Heart left ventricle (tissue), 16 donors: ENCODE data around the gene SLC7A4. TPM values are rescaled to one million over a fixed set of nuclear protein-coding genes. Genes with fewer than 3 reads are reported as not detected.

Experiments
- ATAC-seq, 4 donors: fragments of 200-7000 bp; cut with Tn5 transposase; one replicate each; pipeline ENCODE4 v1.9.1; 2020 to 2022; ENCODE audit warnings: moderate library complexity in 4 of 4, mild to moderate bottlenecking in 3 of 4, moderate number of reproducible peaks in 1 of 4
- DNase-seq, 5 donors: peaks; one replicate each; pipeline ENCODE4 v3.0.0-alpha.2; 2020
- H3K27ac ChIP-seq, 12 donors: fragments of 200-600 bp; sonication (generic) in 4 of 12; one replicate each; pipeline versions ENCODE4 v1.5.0 to v1.8.0; 2016 to 2022; ENCODE audit warnings: mild to moderate bottlenecking in 2 of 12
- H3K27me3 ChIP-seq, 9 donors: fragments of 200-600 bp; sonication (generic) in 2 of 9; one replicate each; pipeline versions ENCODE4 v1.5.1 to v1.8.0; 2016 to 2022; ENCODE audit warnings: mild to moderate bottlenecking in 3 of 9
- H3K36me3 ChIP-seq, 9 donors: fragments of 200-600 bp; sonication (generic) in 2 of 9; one replicate each; pipeline versions ENCODE4 v1.5.0 to v1.8.0; 2018 to 2022; ENCODE audit warnings: mild to moderate bottlenecking in 2 of 9
- H3K4me1 ChIP-seq, 12 donors: fragments of 200-600 bp; sonication (generic) in 4 of 12; one replicate each; pipeline versions ENCODE4 v1.5.0 to v1.8.0; 2016 to 2022; ENCODE audit warnings: mild to moderate bottlenecking in 3 of 12
- H3K4me3 ChIP-seq, 12 donors: fragments of 200-600 bp; sonication (generic) in 4 of 12; one replicate each; pipeline versions ENCODE4 v1.5.0 to v1.8.0; 2017 to 2022; ENCODE audit warnings: mild to moderate bottlenecking in 9 of 12, moderate library complexity in 4 of 12
- H3K9me3 ChIP-seq, 12 donors: fragments of 200-600 bp; sonication (generic) in 4 of 12; one replicate each; pipeline versions ENCODE4 v1.5.0 to v1.8.0; 2016 to 2022; ENCODE audit warnings: mild to moderate bottlenecking in 1 of 12
- POLR2A ChIP-seq, 2 donors: fragments of 450-650 bp; IDR thresholded peaks; one replicate each; pipeline ENCODE4 v1.6.1; 2017; ENCODE audit warnings: antibody characterized with exemption in 2 of 2, mild to moderate bottlenecking in 2 of 2, moderate library complexity in 2 of 2
- WGBS, 4 donors: extraction: QIAGEN DNeasy Blood & Tissue Kit in 2 of 4; methylation state at CpG; one replicate each; pipeline versions ENCODE4 v1.1.5 to v1.1.7; 2013 to 2018; 5-methylcytosine and 5-hydroxymethylcytosine counted together
- intact Hi-C, 10 donors: fragments of 100-400 bp; cut with DNase I; formaldehyde crosslinking; loops; one replicate each; pipeline versions ENCODE4 v1.11.1 to v1.14.2; 2022
- polyA plus RNA-seq, 2 donors: library from polyadenylated mRNA; stranded (reverse); fragments of 200-250 nt; gene quantifications; one replicate each; pipeline ENCODE4 v1.2.3, GENCODE V29; 2013
- total RNA-seq, 9 donors: library from RNA; depleted of rRNA in 2 of 9; stranded (reverse); fragments of >200 nt in 2 of 9; fragmentation: NEBNext Ultra II Directional in 3 of 9; extraction: Animal tissue kit (Norgen Biotek cat#: 25700) in 3 of 9; gene quantifications; one replicate each; pipeline versions ENCODE4 v1.1.0 to v1.2.4, GENCODE V29; 2016 to 2023
- TF ChIP-seq, protein P1 (sequence below), 12 donors: fragments of 200-600 bp; sonication (generic) in 4 of 12; IDR thresholded peaks; one replicate each; pipeline versions ENCODE4 v1.5.0 to v1.8.0; 2018 to 2022; ENCODE audit warnings: antibody characterized with exemption in 12 of 12, mild to moderate bottlenecking in 5 of 12
- donor health status: ischemic (EF 13 %, LVEDD 7.1; RV severe dilation, severe dysfunction).
- donor health status: healthy with polysubstance abuse.
- donor health status: DM: no; HTN: yes; CAD: no.
- donor health status: DM: no; HTN: no; CAD: no.
- donor health status: ischemic (EF 25% LVEDD 6.9; RV normal size, moderate dysfunction).
- donor health status: ischemic (EF 25% LVEDD 5.7; RV mildly dilated, moderate dysfunction).
- donor health status: healthy.
- donor health status: DM: yes; HTN: yes; CAD: no.
- donor health status: ischemic (EF 35%, LVEDD 5.7; RV mildly dilated, moderate dysfunction).
- donor health status: nonischemic (EF 11% LVEDD 7.7; RV severe dilation, severe dysfunction).
- donor health status: DM: yes; HTN: yes; CAD: no.
- donor health status: PGD.
- donor health status: ischemic (EF 29% LVEDD 5.4; RV normal size, mild dysfunction).
- donor health status: nonischemic (EF 23%, LVEDD 6.1; RV moderate dilation, normal function).

Gene SLC7A4
- total and polyA plus RNA-seq, 11 donors, result 0.24 to 2.8 (median 0.31) TPM; not detected in 8

DNA sequence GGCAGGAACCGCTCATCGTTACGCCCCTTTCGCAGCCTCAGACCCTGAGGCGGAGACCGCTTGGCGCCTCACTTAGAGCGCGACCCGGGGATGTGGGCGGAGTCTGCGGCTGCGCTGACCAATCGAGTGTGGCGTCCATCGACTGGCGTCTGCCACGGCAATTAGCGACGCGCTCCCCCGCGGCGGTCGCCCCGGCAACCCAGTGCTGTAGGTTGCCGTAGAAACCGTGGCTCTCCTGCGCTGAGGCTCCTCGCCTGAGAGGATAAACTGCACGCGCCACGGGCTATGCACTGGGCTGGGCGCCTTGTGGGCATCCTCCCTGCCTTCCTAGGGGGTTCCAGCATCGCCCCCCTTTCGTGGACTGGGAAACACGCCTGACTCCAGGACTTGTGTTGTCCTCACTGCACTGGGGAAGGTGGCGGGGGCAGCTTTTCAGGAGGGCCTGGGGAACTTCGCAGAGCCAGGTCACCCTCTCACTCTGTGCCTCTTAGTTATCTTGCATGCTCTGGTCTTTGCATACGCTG, 18.1 kb downstream of the SLC7A4 start:
- no peaks in the 10 kb centered on the region for H3K9me3 ChIP-seq
- WGBS, 4 donors, result 0 to 1% (median 1%) methylated on average over 3 to 40 of the region's 40 CpGs
- TF ChIP-seq POLR2A (IDR thresholded peaks at IDR 0.05), result peak in 1 of 2 donors; percentile 29
- TF ChIP-seq, protein P1, sequence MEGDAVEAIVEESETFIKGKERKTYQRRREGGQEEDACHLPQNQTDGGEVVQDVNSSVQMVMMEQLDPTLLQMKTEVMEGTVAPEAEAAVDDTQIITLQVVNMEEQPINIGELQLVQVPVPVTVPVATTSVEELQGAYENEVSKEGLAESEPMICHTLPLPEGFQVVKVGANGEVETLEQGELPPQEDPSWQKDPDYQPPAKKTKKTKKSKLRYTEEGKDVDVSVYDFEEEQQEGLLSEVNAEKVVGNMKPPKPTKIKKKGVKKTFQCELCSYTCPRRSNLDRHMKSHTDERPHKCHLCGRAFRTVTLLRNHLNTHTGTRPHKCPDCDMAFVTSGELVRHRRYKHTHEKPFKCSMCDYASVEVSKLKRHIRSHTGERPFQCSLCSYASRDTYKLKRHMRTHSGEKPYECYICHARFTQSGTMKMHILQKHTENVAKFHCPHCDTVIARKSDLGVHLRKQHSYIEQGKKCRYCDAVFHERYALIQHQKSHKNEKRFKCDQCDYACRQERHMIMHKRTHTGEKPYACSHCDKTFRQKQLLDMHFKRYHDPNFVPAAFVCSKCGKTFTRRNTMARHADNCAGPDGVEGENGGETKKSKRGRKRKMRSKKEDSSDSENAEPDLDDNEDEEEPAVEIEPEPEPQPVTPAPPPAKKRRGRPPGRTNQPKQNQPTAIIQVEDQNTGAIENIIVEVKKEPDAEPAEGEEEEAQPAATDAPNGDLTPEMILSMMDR (IDR thresholded peaks at IDR 0.05), result no peak
- ATAC-seq (peak; percentile 83 to 94 (median 90)), DNase-seq (peak; percentile 92 to 94 (median 92))
- H3K36me3 ChIP-seq, result no peaks in the 10 kb centered on the region
- H3K27me3 ChIP-seq, result no peaks in the 10 kb centered on the region
- peak overlapping the region in 10 of 12 donors; percentile 39 to 84 (median 68) for H3K27ac ChIP-seq
- peaks cover 3 to 27% (median 20%) of the 10 kb centered on the region in 12 donors for H3K4me1 ChIP-seq
- H3K4me3 ChIP-seq, result peak overlapping the region in 11 of 12 donors; percentile 18 to 64 (median 55)
- intact Hi-C loops, result loop anchor here in 1 of 10 donors (5.0 to 10.0 kb wide), 3 partner anchors 33 to 129 kb away; partner anchors contain the start of genes AIFM3 and LRRC74B

DNA sequence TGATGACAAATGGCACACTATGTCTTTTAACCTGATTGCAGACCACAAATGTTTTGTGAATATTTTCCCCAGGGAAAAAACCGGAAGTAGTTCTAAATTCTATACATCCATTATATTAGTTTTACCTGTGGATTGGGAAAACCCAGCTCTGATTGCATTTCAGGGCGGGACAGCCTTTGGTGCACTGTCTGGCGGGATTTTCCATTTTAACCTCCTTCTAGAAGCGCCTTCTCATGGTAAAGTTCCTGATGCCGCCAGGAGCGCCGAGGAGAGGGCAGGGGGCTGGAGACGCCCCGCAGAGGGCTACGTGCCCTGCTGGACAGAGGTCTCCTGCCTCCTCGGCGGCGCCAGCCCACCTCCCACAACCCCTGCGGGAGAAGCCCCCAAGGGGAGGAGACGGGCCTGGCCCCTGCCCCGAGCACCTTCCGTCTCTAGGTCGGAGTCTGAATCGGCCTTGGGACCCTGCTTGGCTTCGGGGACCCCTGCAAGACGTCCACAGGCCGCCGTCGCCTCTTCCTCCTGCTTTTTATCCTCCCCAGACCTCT, 18.6 kb downstream of the SLC7A4 start:
- peak overlapping the region in 11 of 12 donors; percentile 18 to 64 (median 55) for H3K4me3 ChIP-seq
- no peak for ATAC-seq
- intact Hi-C loops, result loop anchor here in 1 of 10 donors (5.0 to 10.0 kb wide), 3 partner anchors 34 to 129 kb away; partner anchors contain the start of genes AIFM3 and LRRC74B

GRCh38 chr22:21012446-21013407, 19.6 kb downstream of the SLC7A4 start:
- Histone ChIP-seq H3K27ac (no peak overlapping the region), H3K4me3 (no peak overlapping the region), H3K27me3 (no peaks in the 10 kb centered on the region), H3K4me1 (peaks cover 3 to 27% (median 20%) of the 10 kb centered on the region in 12 donors), H3K36me3 (no peaks in the 10 kb centered on the region), H3K9me3 (no peaks in the 10 kb centered on the region)
- ATAC-seq (no peak), DNase-seq (no peak)
- WGBS, 4 donors, result 83 to 88% (median 86%) methylated on average over 10 to 14 of the region's 14 CpGs
- TF ChIP-seq POLR2A (IDR thresholded peaks at IDR 0.05), result no peak
- TF ChIP-seq, protein P1 (IDR thresholded peaks at IDR 0.05), result no peak
- intact Hi-C loops, result loop anchor here in 1 of 10 donors (5.0 to 10.0 kb wide), 3 partner anchors 35 to 128 kb away; partner anchors contain the start of genes AIFM3 and LRRC74B

More for the DNA sequence above, 18.6 kb downstream of the SLC7A4 start:
- Histone ChIP-seq H3K27ac (peak overlapping the region in 10 of 12 donors; percentile 39 to 84 (median 67)), H3K27me3 (no peaks in the 10 kb centered on the region), H3K4me1 (peaks cover 3 to 27% (median 20%) of the 10 kb centered on the region in 12 donors), H3K9me3 (no peaks in the 10 kb centered on the region), H3K36me3 (no peaks in the 10 kb centered on the region)
- DNase-seq, result no peak
- no peak for TF ChIP-seq POLR2A (IDR thresholded peaks at IDR 0.05)
- TF ChIP-seq, protein P1 (IDR thresholded peaks at IDR 0.05), result no peak
- WGBS, 4 donors, result 9 to 16% (median 13%) methylated on average over 15 to 24 of the region's 24 CpGs
